WI38 (cell line): Measurements from ENCODE around the gene RABL6.

Experiments
- H3K4me3 ChIP-seq: 2 replicates; pipeline ENCODE4 v1.5.1; 2011; ENCODE audit warnings: low read depth, mild to moderate bottlenecking, control low read depth, low read length
- CTCF ChIP-seq: IDR thresholded peaks from 2 replicates; pipeline ENCODE4 v1.5.1; 2012; ENCODE audit warnings: low read depth, mild to moderate bottlenecking, control low read depth, low read length

Gene RABL6

GRCh38 chr9:136885950-136886578 lies 78.3 kb downstream of the RABL6 start, which contains the start of gene TRAF2:
TSS of gene TRAF2 (plus strand) at chr9:136886516. CDS start at chr9:136898741, 12,225 bp downstream.
- peak within 1 kb of the TSS; percentile 81 for H3K4me3 ChIP-seq
- TF ChIP-seq CTCF, result no peak

GRCh38 chr9:136886610-136887597 lies 79.2 kb downstream of the RABL6 start:
- no peak for TF ChIP-seq CTCF
- H3K4me3 ChIP-seq, result peak overlapping the region; percentile 81

GRCh38 chr9:136888454-136888853 lies 80.7 kb downstream of the RABL6 start:
- TF ChIP-seq CTCF, result no peak
- H3K4me3 ChIP-seq, result no peak overlapping the region

GRCh38 chr9:136889858-136890257 lies 82.1 kb downstream of the RABL6 start:
- TF ChIP-seq CTCF, result no peak
- no peak overlapping the region for H3K4me3 ChIP-seq

- no peak overlapping the region for H3K4me3 ChIP-seq
- no peak for TF ChIP-seq CTCF
These were observed 82.9 kb downstream of the RABL6 start for GRCh38 chr9:136890661-136891060.
